Neural progenitor cell (in vitro differentiated cells): ENCODE measurements around the gene DUSP11.

Experiments used
- CTCF ChIP-seq: fragments of 200-600 bp; sonication (generic); IDR thresholded peaks from 2 replicates; pipeline ENCODE4 v1.5.1; 2017; ENCODE audit warnings: antibody characterized with exemption, mild to moderate bottlenecking
- EZH2 ChIP-seq: fragments of 200-600 bp; sonication (generic); IDR thresholded peaks from 2 replicates; pipeline ENCODE4 v1.6.1; 2017; ENCODE audit warnings: antibody characterized with exemption, mild to moderate bottlenecking, moderate library complexity

- TF ChIP-seq CTCF (no peak), EZH2 (no peak)
These were observed 33.7 kb downstream of the DUSP11 start for GRCh38 chr2:73746015-73746876.
